K562 (cell line): Measurements from ENCODE around the gene FBXO27. TPM values are rescaled to one million over a fixed set of nuclear protein-coding genes. Genes with fewer than 3 reads are reported as not detected.

Experiments
- BACH1 ChIP-seq: fragments of 200-800 bp; sonication (Bioruptor generic); IDR thresholded peaks from 2 replicates; pipeline ENCODE4 v1.6.1; 2016; ENCODE audit warnings: missing genetic modification characterization, missing compliant biosample characterization
- FUS ChIP-seq: fragments of 200-400 bp; formaldehyde crosslinking; optimal IDR thresholded peaks from 2 replicates; pipeline ENCODE3; 2017; ENCODE audit warnings: low read depth, low read length
- HNRNPK ChIP-seq: fragments of 200-400 bp; formaldehyde crosslinking; IDR thresholded peaks from one replicate; pipeline ENCODE4 v1.6.1; 2018; ENCODE audit warnings: mild to moderate bottlenecking, low read depth, low read length; ENCODE audit not compliant: poor library complexity, severe bottlenecking
- KAT7 ChIP-seq: sonication (generic); formaldehyde crosslinking; IDR thresholded peaks from 2 replicates; pipeline ENCODE4 v1.8.0; 2022; ENCODE audit warnings: missing genetic modification reagents, mild to moderate bottlenecking, borderline replicate concordance
- KHSRP ChIP-seq: fragments of 450-650 bp; IDR thresholded peaks from 2 replicates; pipeline ENCODE4 v1.6.1; 2017
- L3MBTL2 ChIP-seq: fragments of 450-650 bp; IDR thresholded peaks from 2 replicates; pipeline ENCODE4 v1.6.1; 2016; ENCODE audit warnings: mild to moderate bottlenecking, moderate library complexity
- MAZ ChIP-seq, 2 experiments: fragments of 450-650 bp in 1 of 2; sonication (generic) in 1 of 2; formaldehyde crosslinking; IDR thresholded peaks in 1 of 2; conservative IDR thresholded peaks in 1 of 2; 2 replicates each; pipeline versions ENCODE4 v1.4.0 to v1.5.0; 2020; ENCODE audit warnings: mild to moderate bottlenecking in 1 of 2, missing genetic modification reagents in 1 of 2
- MEF2A ChIP-seq: IDR thresholded peaks from 2 replicates; pipeline ENCODE4 v1.6.1; 2011; ENCODE audit warnings: low read depth, mild to moderate bottlenecking, low read length, moderate library complexity; ENCODE audit not compliant: control insufficient read depth
- MITF ChIP-seq: IDR thresholded peaks from 2 replicates; pipeline ENCODE4 v1.6.1; 2014; ENCODE audit warnings: antibody characterized with exemption
- MTA2 ChIP-seq: fragments of 450-650 bp; IDR thresholded peaks from 2 replicates; pipeline ENCODE4 v1.6.1; 2016; ENCODE audit warnings: low read depth
- THAP7 ChIP-seq: fragments of 250-450 bp; sonication (Bioruptor Pico); IDR thresholded peaks from 2 replicates; pipeline ENCODE4 v1.5.0; 2021
- ZC3H11A ChIP-seq: IDR thresholded peaks from 2 replicates; pipeline ENCODE4 v1.6.1; 2012; ENCODE audit warnings: low read depth, low read length, improper control_type of control experiment
- ZNF263 ChIP-seq: sonication (generic); formaldehyde crosslinking; IDR thresholded peaks from 2 replicates; pipeline ENCODE4 v1.8.0; 2022; ENCODE audit warnings: mild to moderate bottlenecking, missing genetic modification reagents, borderline replicate concordance
- ZNF318 ChIP-seq, 2 experiments: fragments of 450-650 bp; IDR thresholded peaks; 2 replicates each; pipeline ENCODE4 v1.6.1; 2016; ENCODE audit warnings: mild to moderate bottlenecking in 2 of 2, borderline replicate concordance in 1 of 2, low read depth in 1 of 2, moderate library complexity in 1 of 2
- ZNF395 ChIP-seq: fragments of 200-800 bp; sonication (Bioruptor generic); IDR thresholded peaks from 2 replicates; pipeline ENCODE4 v1.6.1; 2017; ENCODE audit warnings: missing genetic modification characterization, missing compliant biosample characterization
- ZNF584 ChIP-seq: fragments of 200-800 bp; sonication (Bioruptor generic); IDR thresholded peaks from 2 replicates; pipeline ENCODE4 v1.6.1; 2016; ENCODE audit warnings: low read depth, mild to moderate bottlenecking, missing genetic modification characterization, missing compliant biosample characterization
- polyA plus RNA-seq, 8 experiments: library from polyadenylated mRNA; depleted of rRNA in 4 of 8; stranded (reverse) in 5 of 8; unstranded in 3 of 8; fragments of >200 nt; fragmentation: Nextera tagmentation in 2 of 8; fragmentation: Illumina TruSeq in 1 of 8; extraction: Ambion mirVana in 2 of 8; extraction: Trizol in 1 of 8; gene quantifications; 2 replicates each; pipeline versions ENCODE4 v1.2.1 to v1.2.3, GENCODE V29; 2011 to 2014; ENCODE audit warnings: inconsistent platforms in 1 of 8, missing spikeins in 1 of 8
- total RNA-seq, 7 experiments: library from RNA; depleted of rRNA in 6 of 7; stranded (reverse); fragments of >200 nt in 6 of 7; fragmentation: Illumina TruSeq in 2 of 7; extraction: Trizol in 2 of 7; gene quantifications; 2 replicates each; pipeline versions ENCODE4 v1.2.1 to v1.2.3, GENCODE V29; 2011 to 2021; ENCODE audit warnings: low replicate concordance in 1 of 7

FBXO27 gene
- total and polyA plus RNA-seq, 9 of the 15 experiments (the other 6 are each of a cell fraction or from before 2014, with no cell fraction given): 1.8 to 11.0 (median 6.3) TPM

GRCh38 chr19:38975214-38975860, 57.0 kb downstream of the FBXO27 start, which contains the start of gene FBXO17 (continued):
- TF ChIP-seq ZNF318 (IDR thresholded peaks at IDR 0.05; ENCODE audit: borderline replicate concordance in 1 of 2, low read depth in 1 of 2) (no peak), HNRNPK (no peak), KHSRP (no peak), ZNF395 (no peak), ZC3H11A (no peak), L3MBTL2 (peak; percentile 94), BACH1 (no peak), MAZ (CRISPR knock-in tag; conservative IDR thresholded peaks at IDR 0.05 in 1 of 2, IDR thresholded peaks at IDR 0.05 in 1 of 2) (no peak; a peak in 2 of 4 replicates), THAP7 (CRISPR knock-in tag) (no peak), MEF2A (no peak), MITF (no peak), ZNF584 (no peak), ZNF263 (no peak; the same call in 1 of the 2 replicates), FUS (no peak), KAT7 (CRISPR knock-in tag) (no peak), MTA2 (no peak)
